ENCODE measurements around the gene IGFALS.

IGFALS gene

GRCh38 chr16:1821861-1822611, 28.5 kb upstream of the IGFALS start:
- TF ChIP-seq CTCF (IDR thresholded peaks at IDR 0.05; ENCODE audit: extremely low read depth, insufficient read depth, missing control alignments), result no peak
- no peak for DNase-seq (ENCODE audit: low spot score)
- in situ Hi-C loops (cut with MboI; ENCODE audit: low pct_unique_long_range_greater_than_20kb, low sequenced_read_pairs, unreplicated experiment), result no loop called here

- DNase-seq (ENCODE audit: low spot score), result no peak
- in situ Hi-C loops (cut with MboI; ENCODE audit: low pct_unique_long_range_greater_than_20kb, low sequenced_read_pairs, unreplicated experiment), result no loop called here
- no peak for TF ChIP-seq CTCF (IDR thresholded peaks at IDR 0.05; ENCODE audit: extremely low read depth, insufficient read depth, missing control alignments)
Observed at GRCh38 chr16:1820946-1821290, 27.4 kb upstream of the IGFALS start.

GRCh38 chr16:1820096-1820945, 26.8 kb upstream of the IGFALS start:
- no peak for DNase-seq (ENCODE audit: low spot score)
- in situ Hi-C loops (cut with MboI; ENCODE audit: low pct_unique_long_range_greater_than_20kb, low sequenced_read_pairs, unreplicated experiment), result no loop called here
- no peak for TF ChIP-seq CTCF (IDR thresholded peaks at IDR 0.05; ENCODE audit: extremely low read depth, insufficient read depth, missing control alignments)

GRCh38 chr16:1819611-1820010, 26.1 kb upstream of the IGFALS start:
- no peak for TF ChIP-seq CTCF (IDR thresholded peaks at IDR 0.05; ENCODE audit: extremely low read depth, insufficient read depth, missing control alignments)
- no peak for DNase-seq (ENCODE audit: low spot score)
- in situ Hi-C loops (cut with MboI; ENCODE audit: low pct_unique_long_range_greater_than_20kb, low sequenced_read_pairs, unreplicated experiment), result no loop called here

GRCh38 chr16:1818873-1819525, 25.5 kb upstream of the IGFALS start:
- in situ Hi-C loops (cut with MboI; ENCODE audit: low pct_unique_long_range_greater_than_20kb, low sequenced_read_pairs, unreplicated experiment), result no loop called here
- no peak for TF ChIP-seq CTCF (IDR thresholded peaks at IDR 0.05; ENCODE audit: extremely low read depth, insufficient read depth, missing control alignments)
- no peak for DNase-seq (ENCODE audit: low spot score)

GRCh38 chr16:1818204-1818872, 24.8 kb upstream of the IGFALS start:
- no peak for DNase-seq (ENCODE audit: low spot score)
- no peak for TF ChIP-seq CTCF (IDR thresholded peaks at IDR 0.05; ENCODE audit: extremely low read depth, insufficient read depth, missing control alignments)
- in situ Hi-C loops (cut with MboI; ENCODE audit: low pct_unique_long_range_greater_than_20kb, low sequenced_read_pairs, unreplicated experiment), result no loop called here
